Liver (tissue), 3 donors: Measurements from ENCODE around the gene C1orf94.

Source experiments
- CTCF ChIP-seq: fragments of 150-350 bp; IDR thresholded peaks from 2 replicates; pipeline ENCODE4 v1.5.1; 2017; ENCODE audit warnings: improper control_type of control experiment, low read depth, low read length; ENCODE audit not compliant: missing input control
- GABPA ChIP-seq, 2 donors: IDR thresholded peaks in 1 of 2; conservative IDR thresholded peaks in 1 of 2; 2 replicates each; pipeline ENCODE4 v1.6.1; 2016; ENCODE audit warnings: antibody characterized with exemption in 2 of 2, mild to moderate bottlenecking in 1 of 2, moderate library complexity in 1 of 2
- HNF4A ChIP-seq, 2 donors: conservative IDR thresholded peaks; 2 replicates each; pipeline ENCODE4 v1.6.1; 2016; ENCODE audit warnings: antibody characterized with exemption in 2 of 2, mild to moderate bottlenecking in 2 of 2
- JUND ChIP-seq, 2 donors: IDR thresholded peaks; 2 replicates each; pipeline ENCODE4 v1.6.1; 2016; ENCODE audit warnings: antibody characterized with exemption in 2 of 2
- REST ChIP-seq: IDR thresholded peaks from 2 replicates; pipeline ENCODE4 v1.6.1; 2016; ENCODE audit warnings: antibody characterized with exemption, mild to moderate bottlenecking
- RXRA ChIP-seq, 2 donors: IDR thresholded peaks; 2 replicates each; pipeline ENCODE4 v1.6.1; 2017 to 2018; ENCODE audit warnings: antibody characterized with exemption in 2 of 2, mild to moderate bottlenecking in 1 of 2
- TAF1 ChIP-seq: conservative IDR thresholded peaks from 2 replicates; pipeline ENCODE4 v1.6.1; 2016; ENCODE audit warnings: antibody characterized with exemption, mild to moderate bottlenecking
- donor health status: healthy.
- donor health status: healthy.

GRCh38 chr1:34213956-34214355, 37.2 kb downstream of the C1orf94 start:
- no peak for TF ChIP-seq JUND (IDR thresholded peaks at IDR 0.05)
- no peak for TF ChIP-seq GABPA (IDR thresholded peaks at IDR 0.05 in 1 of 2, conservative IDR thresholded peaks at IDR 0.05 in 1 of 2)
- TF ChIP-seq CTCF = no peak
- TF ChIP-seq REST = no peak
- no peak for TF ChIP-seq HNF4A (conservative IDR thresholded peaks at IDR 0.05)
- no peak for TF ChIP-seq RXRA (IDR thresholded peaks at IDR 0.05)
- no peak for TF ChIP-seq TAF1
